SK-N-SH (cell line): Measurements from ENCODE around the gene SPON1. TPM values are rescaled to one million over a fixed set of nuclear protein-coding genes. Genes with fewer than 3 reads are reported as not detected.

Experiments used
- CTCF ChIA-PET: fragments of 300-600, 350-600 bp; formaldehyde crosslinking; extraction: SDS; loops from one replicate; lab custom pipeline; 2021; lab: Yijun Ruan, JAX
- POLR2A ChIA-PET: fragments of 350-600 bp; sonication (Branson Sonifier 250); formaldehyde crosslinking; extraction: SDS; loops from one replicate; lab custom pipeline; 2020; ENCODE audit warnings: antibody characterized with exemption, inconsistent platforms; lab: Yijun Ruan, JAX
- DNase-seq: peaks from one replicate; pipeline ENCODE4 v3.0.0; 2012
- H2AFZ ChIP-seq: fragments of 200-600 bp; sonication (generic); 2 replicates; pipeline ENCODE4 v1.8.1; 2016; ENCODE audit warnings: antibody characterized with exemption, mild to moderate bottlenecking, low read depth
- H3F3A ChIP-seq: fragments of 200-600 bp; sonication (generic); replicated peaks from 2 replicates; pipeline ENCODE3; 2016; ENCODE audit warnings: antibody characterized with exemption, mild to moderate bottlenecking; ENCODE audit not compliant: insufficient read depth
- H3K27ac ChIP-seq, 2 experiments: fragments of 200-500 bp in 1 of 2; fragments of 200-600 bp in 1 of 2; sonication (Bioruptor generic) in 1 of 2; sonication (generic), shearing (Covaris generic) in 1 of 2; 2 replicates each; pipeline versions ENCODE4 v1.5.1 to v1.6.1; 2014 to 2016; ENCODE audit warnings: low read depth in 2 of 2, inconsistent platforms in 1 of 2, low read length in 1 of 2, mild to moderate bottlenecking in 1 of 2, mixed read lengths in 1 of 2
- H3K27me3 ChIP-seq: fragments of 200-600 bp; sonication (generic), shearing (Covaris generic); 2 replicates; pipeline ENCODE4 v1.6.1; 2016; ENCODE audit warnings: mixed run types; ENCODE audit not compliant: insufficient read depth
- H3K36me3 ChIP-seq, 2 experiments: fragments of 200-500 bp in 1 of 2; fragments of 200-600 bp in 1 of 2; sonication (Bioruptor generic) in 1 of 2; sonication (generic) in 1 of 2; replicated peaks in 1 of 2; 2 replicates each; pipeline versions ENCODE3 to v1.5.1; 2014 to 2016; ENCODE audit warnings: low read length in 1 of 2, mild to moderate bottlenecking in 1 of 2; ENCODE audit not compliant: insufficient read depth in 2 of 2, control insufficient read depth in 1 of 2
- H3K4me1 ChIP-seq, 2 experiments: fragments of 200-500 bp in 1 of 2; fragments of 200-600 bp in 1 of 2; sonication (Bioruptor generic) in 1 of 2; sonication (generic), shearing (Covaris generic) in 1 of 2; 2 replicates each; pipeline versions ENCODE4 v1.5.1 to v1.6.1; 2014 to 2016; ENCODE audit warnings: low read depth in 1 of 2, low read length in 1 of 2, mixed run types in 1 of 2; ENCODE audit not compliant: insufficient read depth in 2 of 2, control insufficient read depth in 1 of 2
- H3K4me2 ChIP-seq: fragments of 200-600 bp; sonication (generic), shearing (Covaris generic); 2 replicates; pipeline ENCODE4 v1.6.1; 2017; ENCODE audit warnings: mixed run types
- H3K4me3 ChIP-seq, 2 experiments: fragments of 200-500 bp in 1 of 2; fragments of 200-600 bp in 1 of 2; sonication (Bioruptor generic) in 1 of 2; sonication (generic), shearing (Covaris generic) in 1 of 2; 2 replicates each; pipeline versions ENCODE4 v1.5.1 to v1.8.1; 2014 to 2016; ENCODE audit warnings: low read depth in 2 of 2, inconsistent platforms in 1 of 2, low read length in 1 of 2, mild to moderate bottlenecking in 1 of 2, mixed read lengths in 1 of 2, moderate library complexity in 1 of 2
- H3K79me2 ChIP-seq: fragments of 200-600 bp; sonication (generic); 2 replicates; pipeline ENCODE4 v1.8.1; 2017; ENCODE audit warnings: mild to moderate bottlenecking; ENCODE audit not compliant: insufficient read depth
- H3K9ac ChIP-seq: fragments of 200-600 bp; sonication (generic); 2 replicates; pipeline ENCODE4 v1.6.1; 2017; ENCODE audit warnings: mixed run types
- H3K9me2 ChIP-seq: fragments of 200-600 bp; sonication (generic); 2 replicates; pipeline ENCODE4 v1.6.1; 2017; ENCODE audit warnings: mixed run types
- H3K9me3 ChIP-seq: fragments of 200-600 bp; sonication (generic); 2 replicates; pipeline ENCODE4 v1.6.1; 2017; ENCODE audit warnings: mixed run types, mild to moderate bottlenecking, moderate library complexity
- H4K20me1 ChIP-seq: fragments of 200-600 bp; sonication (generic); 2 replicates; pipeline ENCODE4 v1.6.1; 2017; ENCODE audit warnings: mild to moderate bottlenecking, mixed run types; ENCODE audit not compliant: insufficient read depth
- ELF1 ChIP-seq: IDR thresholded peaks from 2 replicates; pipeline ENCODE4 v1.4.0; 2012
- FOXJ3 ChIP-seq: sonication (generic); formaldehyde crosslinking; IDR thresholded peaks from 2 replicates; pipeline ENCODE4 v1.5.1; 2020; ENCODE audit warnings: mild to moderate bottlenecking, missing genetic modification reagents
- GATA2 ChIP-seq: sonication (generic); formaldehyde crosslinking; IDR thresholded peaks from 2 replicates; pipeline ENCODE4 v1.5.0; 2020; ENCODE audit warnings: mild to moderate bottlenecking, missing genetic modification reagents
- JUND ChIP-seq: IDR thresholded peaks from 2 replicates; pipeline ENCODE4 v1.4.0; 2012
- POLR2AphosphoS5 ChIP-seq: IDR thresholded peaks from 2 replicates; pipeline ENCODE4 v1.6.1; 2012; ENCODE audit warnings: low read depth, low read length
- RAD21 ChIP-seq: IDR thresholded peaks from 2 replicates; pipeline ENCODE4 v1.6.1; 2012; ENCODE audit warnings: mild to moderate bottlenecking, low read length
- RFX5 ChIP-seq: IDR thresholded peaks from 2 replicates; pipeline ENCODE4 v1.6.1; 2012; ENCODE audit warnings: mild to moderate bottlenecking, improper control_type of control experiment, low read length
- SIN3A ChIP-seq: IDR thresholded peaks from 2 replicates; pipeline ENCODE4 v1.6.1; 2012; ENCODE audit warnings: low read depth, mild to moderate bottlenecking, low read length, moderate library complexity, borderline replicate concordance
- SMC3 ChIP-seq: IDR thresholded peaks from 2 replicates; pipeline ENCODE4 v1.6.1; 2012; ENCODE audit warnings: low read depth, low read length, improper control_type of control experiment
- TCF12 ChIP-seq: IDR thresholded peaks from 2 replicates; pipeline ENCODE4 v1.4.0; 2012
- YY1 ChIP-seq: IDR thresholded peaks from 2 replicates; pipeline ENCODE4 v1.4.0; 2012; ENCODE audit warnings: low read depth, mild to moderate bottlenecking
- WGBS: methylation state at CpG from one replicate; pipeline ENCODE4 v1.1.6; 2017; ENCODE audit warnings: low lambda C conversion rate; 5-methylcytosine and 5-hydroxymethylcytosine counted together
- polyA plus RNA-seq, 3 experiments: library from polyadenylated mRNA; depleted of rRNA; stranded (reverse); fragments of >200 nt; gene quantifications; 2 replicates each; pipeline ENCODE4 v1.2.3, GENCODE V29; 2012
- TF ChIP-seq, protein P1 (sequence below): fragments of 200-600 bp; sonication (generic); IDR thresholded peaks from 2 replicates; pipeline ENCODE4 v1.6.1; 2017; ENCODE audit warnings: antibody characterized with exemption, mild to moderate bottlenecking, moderate library complexity

The SPON1 gene
- polyA plus RNA-seq, 1 of the 3 experiments (the other 2 are of a cell fraction), result not detected

DNA sequence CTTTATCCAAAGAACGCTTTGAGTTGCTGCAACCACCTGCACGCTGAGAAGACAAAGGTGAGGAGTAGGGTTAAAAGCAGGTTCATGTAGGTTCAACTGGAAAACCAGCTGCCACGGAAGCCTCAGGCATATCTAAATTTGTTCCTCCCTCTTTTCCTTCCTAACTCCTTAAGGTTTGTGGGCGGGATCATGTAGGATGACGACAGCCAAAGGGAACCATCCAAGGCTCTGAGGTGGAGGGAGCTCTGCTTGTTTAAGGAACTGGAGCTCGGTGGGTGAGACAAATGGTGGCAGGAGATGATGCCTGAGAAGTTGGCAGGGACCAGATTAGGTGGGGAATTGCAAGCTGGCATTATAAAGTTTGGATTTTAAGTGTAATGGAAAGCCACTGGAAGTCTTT is 60.3 kb downstream of the SPON1 start (continued):
- TF ChIP-seq YY1 (no peak), POLR2AphosphoS5 (no peak), RFX5 (no peak)

DNA sequence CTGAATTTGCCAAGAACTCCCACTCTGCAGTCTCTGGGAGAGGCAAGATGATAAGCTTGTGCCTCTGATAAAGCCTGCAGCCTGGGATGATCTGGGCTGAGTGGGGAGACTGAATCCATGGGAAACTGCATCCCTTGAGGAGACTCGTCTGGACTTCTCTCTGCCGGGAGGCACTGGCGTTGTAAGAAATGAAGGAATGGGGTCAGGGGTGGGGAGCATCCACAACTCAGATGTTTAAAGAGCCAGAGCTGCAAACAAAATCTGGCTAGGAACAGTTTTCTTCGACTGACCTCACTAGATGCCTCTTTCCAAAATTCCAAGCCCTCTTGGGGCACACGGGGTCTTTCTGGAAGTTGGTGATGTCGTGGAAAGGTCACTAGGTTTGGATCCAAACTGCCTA is 64.4 kb downstream of the SPON1 start:
- no peaks in the 10 kb centered on the region for H3K79me2 ChIP-seq
- no peaks in the 10 kb centered on the region for H3K27me3 ChIP-seq
- H3K9me3 ChIP-seq, result no peaks in the 10 kb centered on the region
- H3K27ac ChIP-seq, result no peak overlapping the region
- POLR2A ChIA-PET, result no interaction called here
- DNase-seq, result no peak
- H3K4me1 ChIP-seq, result peaks cover 0 to 4% of the 10 kb centered on the region in 2 experiments; a peak in 1 of 4 replicates
- H4K20me1 ChIP-seq, result no peaks in the 10 kb centered on the region
- no peak for TF ChIP-seq GATA2 (CRISPR knock-in tag)
- TF ChIP-seq TCF12, result no peak
- no peak overlapping the region for H2AFZ ChIP-seq
- WGBS, result 29% methylated on average over 6 of the region's 6 CpGs
- CTCF ChIA-PET, result interaction anchor here (1.5 kb wide), 1 partner anchor 56 kb away, joined by 3 read pairs; no protein-coding TSS in a partner anchor
- H3K4me3 ChIP-seq, result no peak overlapping the region
- no peak overlapping the region for H3K9ac ChIP-seq
- H3K9me2 ChIP-seq, result no peaks in the 10 kb centered on the region
- no peaks in the 10 kb centered on the region for H3K36me3 ChIP-seq
- H3F3A ChIP-seq, result no peaks in the 10 kb centered on the region
- no peak overlapping the region for H3K4me2 ChIP-seq

DNA sequence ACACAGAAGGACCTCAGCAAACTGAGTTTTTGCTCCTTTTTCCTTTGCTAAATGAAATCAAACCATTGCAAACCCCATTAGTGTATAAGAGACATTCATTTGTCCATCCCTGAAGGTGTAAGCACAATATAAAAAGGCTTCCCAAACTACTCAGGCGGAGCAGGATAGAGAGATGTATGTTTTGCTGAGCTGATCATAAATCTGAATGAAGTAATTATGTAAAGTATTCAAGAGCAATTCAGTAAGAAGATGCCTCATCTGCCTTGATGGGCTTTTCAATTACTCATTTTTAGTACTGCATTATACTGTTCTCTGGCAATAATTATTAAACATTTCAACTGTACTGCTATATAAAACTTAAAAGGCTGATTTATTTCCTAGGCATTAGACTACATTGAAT is 65.0 kb downstream of the SPON1 start:
- Histone ChIP-seq H3K4me1 (peaks cover 0 to 4% of the 10 kb centered on the region in 2 experiments; a peak in 1 of 4 replicates), H4K20me1 (no peaks in the 10 kb centered on the region), H3F3A (no peaks in the 10 kb centered on the region), H3K36me3 (no peaks in the 10 kb centered on the region), H3K9me2 (no peaks in the 10 kb centered on the region), H3K27me3 (no peaks in the 10 kb centered on the region), H3K4me3 (no peak overlapping the region), H3K9ac (no peak overlapping the region), H3K4me2 (no peak overlapping the region), H3K79me2 (no peaks in the 10 kb centered on the region), H3K27ac (no peak overlapping the region), H3K9me3 (no peaks in the 10 kb centered on the region), H2AFZ (no peak overlapping the region)
- TF ChIP-seq, protein P1, sequence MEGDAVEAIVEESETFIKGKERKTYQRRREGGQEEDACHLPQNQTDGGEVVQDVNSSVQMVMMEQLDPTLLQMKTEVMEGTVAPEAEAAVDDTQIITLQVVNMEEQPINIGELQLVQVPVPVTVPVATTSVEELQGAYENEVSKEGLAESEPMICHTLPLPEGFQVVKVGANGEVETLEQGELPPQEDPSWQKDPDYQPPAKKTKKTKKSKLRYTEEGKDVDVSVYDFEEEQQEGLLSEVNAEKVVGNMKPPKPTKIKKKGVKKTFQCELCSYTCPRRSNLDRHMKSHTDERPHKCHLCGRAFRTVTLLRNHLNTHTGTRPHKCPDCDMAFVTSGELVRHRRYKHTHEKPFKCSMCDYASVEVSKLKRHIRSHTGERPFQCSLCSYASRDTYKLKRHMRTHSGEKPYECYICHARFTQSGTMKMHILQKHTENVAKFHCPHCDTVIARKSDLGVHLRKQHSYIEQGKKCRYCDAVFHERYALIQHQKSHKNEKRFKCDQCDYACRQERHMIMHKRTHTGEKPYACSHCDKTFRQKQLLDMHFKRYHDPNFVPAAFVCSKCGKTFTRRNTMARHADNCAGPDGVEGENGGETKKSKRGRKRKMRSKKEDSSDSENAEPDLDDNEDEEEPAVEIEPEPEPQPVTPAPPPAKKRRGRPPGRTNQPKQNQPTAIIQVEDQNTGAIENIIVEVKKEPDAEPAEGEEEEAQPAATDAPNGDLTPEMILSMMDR, result no peak
- TF ChIP-seq SIN3A (no peak), ELF1 (no peak), SMC3 (no peak)
- CTCF ChIA-PET, result interaction anchor here (1.1 to 1.5 kb wide), 2 partner anchors 9 to 57 kb away, joined by 3 read pairs; no protein-coding TSS in a partner anchor
- POLR2A ChIA-PET, result no interaction called here
- no peak for DNase-seq
- 26% methylated on average over 1 of the region's 1 CpG for WGBS

DNA sequence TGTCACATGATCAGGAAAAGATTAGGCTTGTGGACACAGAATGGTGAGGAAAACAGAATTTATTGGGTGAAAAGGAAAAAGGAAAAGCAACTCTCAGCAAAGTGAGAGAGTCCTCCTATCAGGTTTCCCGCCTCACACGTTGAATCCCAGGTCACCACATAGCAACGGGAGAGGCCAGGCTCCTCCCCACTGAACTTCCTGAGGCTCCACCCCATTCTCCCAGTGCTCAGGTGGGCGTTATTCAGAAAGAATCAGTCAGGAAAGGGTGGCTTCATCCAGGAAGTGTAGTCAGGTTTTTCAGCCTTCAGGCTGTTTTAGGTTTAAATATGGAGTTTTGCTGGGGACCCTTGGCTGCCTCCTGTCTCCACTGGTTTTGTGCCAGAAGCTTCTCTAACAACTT is 66.9 kb downstream of the SPON1 start:
- no peak overlapping the region for H3K27ac ChIP-seq
- POLR2A ChIA-PET, result no interaction called here

More for the DNA sequence above, 66.9 kb downstream of the SPON1 start:
- Histone ChIP-seq H4K20me1 (no peaks in the 10 kb centered on the region), H3K9me2 (no peaks in the 10 kb centered on the region), H3K4me3 (no peak overlapping the region), H3K9me3 (no peaks in the 10 kb centered on the region), H2AFZ (no peak overlapping the region), H3K4me2 (no peak overlapping the region), H3F3A (no peaks in the 10 kb centered on the region), H3K4me1 (peaks cover 0 to 4% of the 10 kb centered on the region in 2 experiments; a peak in 1 of 4 replicates), H3K27me3 (no peaks in the 10 kb centered on the region), H3K79me2 (no peaks in the 10 kb centered on the region), H3K9ac (no peak overlapping the region), H3K36me3 (no peaks in the 10 kb centered on the region)
- TF ChIP-seq FOXJ3 (CRISPR knock-in tag), result no peak
- no peak for TF ChIP-seq RAD21
- no peak for TF ChIP-seq JUND
- DNase-seq, result no peak
- CTCF ChIA-PET, result no interaction called here
- WGBS, result 57% methylated on average over 4 of the region's 4 CpGs
